Measurements from ENCODE around the gene BTG3.

Gene BTG3

DNA sequence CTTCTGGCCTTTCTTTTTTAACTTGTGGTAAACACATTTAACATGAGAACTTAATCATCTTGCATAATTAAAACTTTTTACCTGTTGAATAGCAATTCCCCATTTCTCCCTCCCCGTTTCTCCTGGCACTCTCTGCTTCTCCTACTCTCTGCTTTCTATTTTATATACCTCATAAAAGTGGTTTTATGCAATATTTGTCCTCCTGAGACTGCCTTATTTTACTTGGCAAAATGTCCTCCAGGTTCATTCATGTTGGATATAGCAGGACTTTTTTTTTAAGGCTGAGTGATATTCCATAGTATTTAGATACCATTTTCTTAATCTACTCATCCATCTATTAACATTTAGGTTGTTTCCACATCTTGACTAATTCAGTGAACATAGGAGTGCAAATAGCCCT is 35.0 kb downstream of the BTG3 start:
- intact Hi-C loops (cut with micrococcal nuclease) = no loop called here

DNA sequence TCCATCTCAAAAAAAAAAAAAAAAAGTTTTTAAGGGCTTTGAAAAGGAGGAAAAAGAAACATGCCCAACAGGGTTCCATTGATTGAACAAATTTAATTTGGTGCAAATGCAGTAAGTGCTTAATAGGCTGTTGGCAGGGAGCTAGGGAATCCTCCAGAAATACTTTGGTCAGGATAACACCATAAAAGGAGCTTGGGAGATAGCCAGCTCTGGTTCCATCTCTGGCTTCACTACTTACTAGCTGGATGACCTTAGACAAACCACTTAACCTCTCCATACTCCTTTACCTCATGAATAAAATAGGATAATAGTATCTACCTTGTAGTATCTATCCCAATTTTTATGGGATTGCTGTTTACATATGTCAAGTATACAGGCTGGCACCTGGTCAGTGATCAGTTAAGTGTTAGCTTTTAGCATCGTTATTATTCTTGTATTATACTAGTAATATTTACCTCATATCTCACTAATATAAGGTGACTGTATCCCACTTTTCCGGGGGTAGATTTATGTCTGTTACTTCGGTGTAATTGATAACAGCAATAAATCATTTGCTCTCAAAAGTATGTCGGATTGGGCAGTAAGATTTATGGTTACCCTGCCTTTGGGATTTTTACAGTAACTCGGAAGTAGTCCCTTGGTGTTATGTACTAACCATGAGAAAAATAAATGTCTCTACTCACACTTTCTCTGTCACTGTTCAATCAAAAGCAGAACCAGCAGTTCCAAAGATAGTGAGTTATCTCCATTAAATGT is 36.4 kb downstream of the BTG3 start:
- Mint-ChIP-seq H3K27ac (no peak overlapping the region), H3K27me3 (peaks cover 27% of the 10 kb centered on the region), H3K9me3 (no peaks in the 10 kb centered on the region), H3K36me3 (ENCODE audit: low read depth) (no peaks in the 10 kb centered on the region), H3K4me3 (no peak overlapping the region), H3K4me1 (ENCODE audit: low read depth) (peaks cover 10% of the 10 kb centered on the region)
- intact Hi-C loops (cut with micrococcal nuclease) = no loop called here

More for the DNA sequence above, 35.0 kb downstream of the BTG3 start:
- H3K27me3 Mint-ChIP-seq = peaks cover 25% of the 10 kb centered on the region
- no peaks in the 10 kb centered on the region for H3K9me3 Mint-ChIP-seq
- H3K27ac Mint-ChIP-seq = no peak overlapping the region
- H3K4me1 Mint-ChIP-seq (ENCODE audit: low read depth) = peaks cover 10% of the 10 kb centered on the region
- H3K4me3 Mint-ChIP-seq = no peak overlapping the region
- no peaks in the 10 kb centered on the region for H3K36me3 Mint-ChIP-seq (ENCODE audit: low read depth)

DNA sequence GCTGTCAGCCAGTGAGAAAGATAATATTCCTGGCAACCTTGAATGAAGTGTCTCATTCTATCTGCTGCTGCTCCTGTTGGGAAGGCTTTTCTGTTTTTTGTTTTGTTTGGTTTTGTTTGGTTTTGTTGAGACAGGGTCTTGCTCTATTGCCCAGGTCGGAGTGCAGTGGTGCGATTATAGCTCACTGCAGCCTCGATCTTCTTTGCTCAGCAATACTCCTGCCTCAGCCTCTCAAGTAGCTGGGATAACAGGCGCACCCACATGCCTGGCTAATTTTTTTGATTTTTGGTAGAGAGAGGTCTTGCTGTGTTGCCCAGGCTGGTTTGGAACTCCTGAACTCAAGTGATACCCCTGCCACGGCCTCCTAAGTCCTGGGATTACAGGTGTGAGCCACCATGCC is 37.6 kb downstream of the BTG3 start:
- Mint-ChIP-seq H3K27me3 (peaks cover 29% of the 10 kb centered on the region), H3K27ac (no peak overlapping the region), H3K9me3 (no peaks in the 10 kb centered on the region), H3K36me3 (ENCODE audit: low read depth) (no peaks in the 10 kb centered on the region), H3K4me1 (ENCODE audit: low read depth) (peaks cover 10% of the 10 kb centered on the region), H3K4me3 (no peak overlapping the region)
- intact Hi-C loops (cut with micrococcal nuclease) = no loop called here

DNA sequence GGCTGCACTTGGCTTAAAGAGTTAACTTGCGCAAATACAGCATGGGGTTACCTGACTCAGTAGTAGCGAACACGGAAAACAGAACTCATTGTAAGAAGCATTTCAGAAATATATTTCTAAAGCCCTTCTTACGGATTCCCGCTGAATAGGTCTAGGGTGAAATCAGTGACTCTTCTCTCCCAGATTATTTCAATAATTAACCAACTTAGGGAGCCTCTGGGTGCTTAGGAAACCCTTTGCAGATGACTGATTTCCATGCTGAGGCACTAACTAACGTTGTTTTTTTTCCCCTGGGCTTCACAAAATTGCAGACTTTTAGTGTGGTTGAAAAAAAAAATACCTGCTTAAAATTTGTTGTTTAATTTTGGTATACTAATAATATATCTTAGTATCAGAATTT is 40.3 kb downstream of the BTG3 start:
- intact Hi-C loops (cut with micrococcal nuclease) = no loop called here
- Mint-ChIP-seq H3K36me3 (ENCODE audit: low read depth) (no peaks in the 10 kb centered on the region), H3K27me3 (peaks cover 21% of the 10 kb centered on the region), H3K4me3 (no peak overlapping the region), H3K4me1 (ENCODE audit: low read depth) (peaks cover 10% of the 10 kb centered on the region), H3K9me3 (no peaks in the 10 kb centered on the region), H3K27ac (no peak overlapping the region)

DNA sequence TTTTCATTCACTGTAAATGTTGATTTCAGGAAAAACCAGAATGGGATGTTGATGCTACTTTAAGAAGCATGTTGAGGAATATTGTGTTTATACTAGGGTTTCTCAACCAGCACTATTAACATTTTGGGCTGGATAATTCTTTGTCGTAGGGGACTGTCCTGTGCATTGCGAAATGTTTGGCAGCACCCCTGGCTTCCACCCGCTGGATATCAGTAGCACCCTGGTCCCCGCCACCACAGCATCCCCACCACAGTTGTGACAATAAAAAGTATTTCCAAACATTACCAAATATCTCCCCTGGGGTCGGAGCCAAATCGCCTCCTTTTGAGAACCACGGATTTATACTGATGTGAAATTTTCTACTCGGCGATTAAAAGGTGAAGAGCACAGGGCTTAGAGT is 41.9 kb downstream of the BTG3 start:
- Mint-ChIP-seq H3K27ac (no peak overlapping the region), H3K4me3 (no peak overlapping the region), H3K27me3 (peaks cover 23% of the 10 kb centered on the region), H3K36me3 (ENCODE audit: low read depth) (no peaks in the 10 kb centered on the region), H3K4me1 (ENCODE audit: low read depth) (peaks cover 10% of the 10 kb centered on the region), H3K9me3 (no peaks in the 10 kb centered on the region)
- intact Hi-C loops (cut with micrococcal nuclease) = no loop called here

DNA sequence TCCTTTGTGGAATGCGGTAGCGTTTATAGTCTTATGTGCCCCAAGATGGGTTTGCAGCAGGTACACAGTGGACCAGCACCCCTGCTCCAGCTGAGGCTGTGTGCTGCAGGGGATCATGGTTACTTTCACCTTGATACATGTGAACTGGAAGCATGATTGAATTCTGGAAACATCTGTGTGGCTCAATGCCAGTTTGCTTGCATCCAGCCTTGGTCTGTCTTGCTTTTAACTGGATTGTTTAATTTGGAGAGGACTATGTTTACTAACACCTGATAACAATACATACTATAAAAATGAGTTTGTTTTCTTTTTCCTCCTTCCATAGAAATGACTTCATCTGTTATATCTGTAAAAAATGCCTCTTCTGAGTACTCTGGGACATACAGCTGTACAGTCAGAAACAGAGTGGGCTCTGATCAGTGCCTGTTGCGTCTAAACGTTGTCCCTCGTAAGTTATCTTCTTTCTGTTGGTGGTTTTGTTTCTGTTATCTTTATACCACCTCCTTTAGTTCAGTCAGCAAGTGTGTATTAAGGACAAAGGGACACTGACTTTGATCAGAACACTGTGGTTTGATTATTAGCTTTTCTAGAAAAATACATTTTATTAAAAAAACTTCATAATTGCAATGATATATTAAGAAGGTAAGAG is 52.2 kb downstream of the BTG3 start:
- Mint-ChIP-seq H3K27ac (no peak overlapping the region), H3K36me3 (ENCODE audit: low read depth) (no peaks in the 10 kb centered on the region), H3K4me1 (ENCODE audit: low read depth) (no peaks in the 10 kb centered on the region), H3K9me3 (no peaks in the 10 kb centered on the region), H3K27me3 (peaks cover 37% of the 10 kb centered on the region), H3K4me3 (no peak overlapping the region)
- intact Hi-C loops (cut with micrococcal nuclease) = no loop called here

DNA sequence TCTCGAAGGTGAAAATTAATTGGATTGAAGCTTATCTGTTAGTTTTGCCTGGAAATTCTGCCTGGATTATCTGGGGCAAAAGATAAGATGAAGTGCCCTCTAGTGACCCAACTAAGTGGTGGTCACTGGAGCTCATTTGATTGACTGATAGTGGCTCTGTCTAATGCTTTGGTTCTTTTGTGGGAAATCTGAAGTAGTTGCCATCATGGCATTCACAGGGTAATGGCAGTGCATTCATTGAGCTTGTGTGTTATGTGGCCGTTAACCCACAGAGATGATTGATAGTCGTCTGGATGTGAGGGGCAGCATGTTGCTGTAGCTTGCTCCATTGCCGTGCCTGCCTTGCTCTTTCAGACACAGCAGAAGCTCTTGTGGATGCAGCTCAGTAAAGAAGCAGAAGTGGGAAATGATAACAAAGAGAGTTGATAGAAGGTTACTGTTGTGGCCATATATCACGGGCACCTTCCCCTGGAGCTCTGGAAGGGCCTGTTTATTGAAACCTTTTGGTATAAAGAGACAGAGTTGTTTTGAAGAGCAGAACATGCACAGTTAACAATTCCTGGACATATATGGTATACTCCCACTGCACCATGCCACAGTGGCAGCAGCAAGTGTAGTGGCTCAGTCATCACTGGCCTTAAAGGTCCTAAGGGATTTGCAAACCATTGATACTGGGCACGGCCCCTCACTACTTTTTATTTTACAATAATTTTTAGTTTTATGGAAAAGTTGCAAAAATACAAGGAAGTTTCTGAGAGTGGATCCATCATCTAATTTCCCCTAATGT is 57.8 kb downstream of the BTG3 start:
- Mint-ChIP-seq H3K36me3 (ENCODE audit: low read depth) (no peaks in the 10 kb centered on the region), H3K27ac (no peak overlapping the region), H3K4me3 (no peak overlapping the region), H3K4me1 (ENCODE audit: low read depth) (no peaks in the 10 kb centered on the region), H3K9me3 (no peaks in the 10 kb centered on the region), H3K27me3 (peaks cover 52% of the 10 kb centered on the region)
- intact Hi-C loops (cut with micrococcal nuclease) = loop anchor here (10.0 kb wide), 1 partner anchor 170 kb away; no protein-coding TSS in a partner anchor

DNA sequence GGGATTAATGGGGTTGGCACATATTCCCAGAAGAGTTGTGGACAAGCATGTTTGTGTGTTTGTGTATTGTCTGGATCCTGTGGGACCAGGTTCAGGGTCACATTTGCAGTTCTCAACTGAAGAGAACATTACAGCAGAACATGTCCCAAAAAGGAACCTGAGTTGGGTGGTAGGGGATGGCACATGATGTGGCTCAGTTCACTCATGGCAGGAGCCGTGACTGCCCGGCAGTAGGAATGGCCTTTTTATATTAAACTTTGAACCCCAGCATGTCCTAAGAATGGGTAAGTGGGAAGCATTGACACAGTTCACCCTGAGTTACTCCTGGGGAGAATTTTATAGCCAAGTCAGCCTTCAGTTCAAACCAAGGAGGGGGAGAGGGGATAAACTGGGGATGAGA is 58.6 kb downstream of the BTG3 start:
- Mint-ChIP-seq H3K4me3 (no peak overlapping the region), H3K27ac (no peak overlapping the region), H3K27me3 (peaks cover 53% of the 10 kb centered on the region), H3K9me3 (no peaks in the 10 kb centered on the region), H3K36me3 (ENCODE audit: low read depth) (no peaks in the 10 kb centered on the region), H3K4me1 (ENCODE audit: low read depth) (no peaks in the 10 kb centered on the region)
- intact Hi-C loops (cut with micrococcal nuclease) = loop anchor here (10.0 kb wide), 1 partner anchor 169 kb away; no protein-coding TSS in a partner anchor

DNA sequence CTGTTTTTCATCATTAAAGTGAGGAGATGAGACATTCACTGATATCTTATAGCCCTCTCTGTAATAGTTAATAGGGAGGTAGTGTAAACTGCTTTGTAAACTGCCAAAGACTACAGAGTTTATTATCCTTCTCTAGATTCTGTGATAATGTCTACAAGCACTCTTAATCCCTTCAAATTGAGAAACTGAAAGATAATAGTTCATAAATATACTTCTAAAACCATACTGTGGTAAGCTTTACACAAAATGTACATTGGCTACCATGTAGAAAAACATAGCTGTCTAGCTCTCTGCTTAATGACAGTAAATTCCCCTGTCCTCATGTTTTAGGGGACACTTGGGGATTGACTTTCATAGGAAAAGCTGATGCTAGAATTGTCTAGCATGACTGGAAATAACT is 60.3 kb downstream of the BTG3 start:
- H3K27ac Mint-ChIP-seq = no peak overlapping the region
- H3K27me3 Mint-ChIP-seq = peaks cover 53% of the 10 kb centered on the region
- H3K9me3 Mint-ChIP-seq = no peaks in the 10 kb centered on the region
- peaks cover under 1% of the 10 kb centered on the region for H3K4me1 Mint-ChIP-seq (ENCODE audit: low read depth)
- H3K36me3 Mint-ChIP-seq (ENCODE audit: low read depth) = no peaks in the 10 kb centered on the region
- no peak overlapping the region for H3K4me3 Mint-ChIP-seq
- intact Hi-C loops (cut with micrococcal nuclease) = loop anchor here (10.0 kb wide), 1 partner anchor 168 kb away; no protein-coding TSS in a partner anchor

DNA sequence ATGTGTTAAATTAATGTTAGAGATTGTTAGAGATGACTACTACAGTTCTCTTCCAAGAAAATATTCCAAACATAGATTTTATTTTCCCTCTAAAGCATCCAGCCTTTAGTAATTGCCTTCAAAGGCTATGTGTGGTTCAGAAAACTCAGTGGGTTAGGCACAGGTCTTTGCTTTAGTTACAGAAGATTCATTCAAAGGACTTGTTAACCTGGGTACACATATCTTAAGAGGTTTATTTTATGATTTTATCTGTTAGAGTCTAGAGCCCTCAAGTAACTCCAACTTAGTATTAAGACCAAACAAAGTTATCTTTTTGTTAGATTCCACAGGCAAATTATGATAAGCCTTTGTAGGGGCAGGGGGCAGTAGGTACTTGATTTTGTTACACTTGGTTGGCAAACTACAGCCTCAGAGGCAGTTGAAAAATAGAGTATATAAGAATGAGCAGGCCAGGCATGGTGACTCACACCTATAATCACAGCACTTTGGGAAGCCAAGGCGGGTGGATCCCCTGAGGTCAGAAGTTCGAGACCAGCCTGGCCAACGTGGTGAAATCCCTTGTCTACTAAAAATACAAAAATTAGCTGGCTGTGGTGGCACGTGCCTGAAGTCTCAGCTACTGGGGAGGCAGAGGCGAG is 61.9 kb downstream of the BTG3 start:
- Mint-ChIP-seq H3K27me3 (peaks cover 56% of the 10 kb centered on the region), H3K36me3 (ENCODE audit: low read depth) (no peaks in the 10 kb centered on the region), H3K4me1 (ENCODE audit: low read depth) (peaks cover 6% of the 10 kb centered on the region), H3K4me3 (no peak overlapping the region), H3K9me3 (no peaks in the 10 kb centered on the region), H3K27ac (no peak overlapping the region)
- intact Hi-C loops (cut with micrococcal nuclease) = loop anchor here (10.0 kb wide), 1 partner anchor 166 kb away; no protein-coding TSS in a partner anchor

DNA sequence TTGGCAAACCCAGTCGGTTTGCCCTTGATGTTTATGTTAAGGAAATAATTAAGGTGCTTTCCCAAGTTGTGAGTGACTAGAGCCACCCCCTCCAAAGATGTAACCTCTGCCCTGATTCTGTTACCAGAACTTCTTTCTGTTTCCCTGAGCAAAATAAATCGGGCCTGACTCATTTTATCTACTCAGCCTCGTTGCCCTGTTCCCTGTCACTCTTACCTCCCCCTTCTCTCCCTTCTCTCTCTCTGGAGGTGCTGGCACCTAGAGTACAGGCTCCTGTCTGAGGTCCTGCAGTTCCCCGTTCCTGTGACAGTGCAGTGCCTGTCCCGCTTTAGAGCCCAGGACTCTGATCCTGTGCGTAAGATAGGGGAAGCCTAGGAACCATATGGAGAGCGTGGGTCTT is 64.4 kb downstream of the BTG3 start:
- peaks cover 59% of the 10 kb centered on the region for H3K27me3 Mint-ChIP-seq
- no peak overlapping the region for H3K27ac Mint-ChIP-seq
- intact Hi-C loops (cut with micrococcal nuclease) = no loop called here
- H3K4me3 Mint-ChIP-seq = no peak overlapping the region
- no peaks in the 10 kb centered on the region for H3K9me3 Mint-ChIP-seq
- peaks cover 6% of the 10 kb centered on the region for H3K4me1 Mint-ChIP-seq (ENCODE audit: low read depth)
- no peaks in the 10 kb centered on the region for H3K36me3 Mint-ChIP-seq (ENCODE audit: low read depth)

DNA sequence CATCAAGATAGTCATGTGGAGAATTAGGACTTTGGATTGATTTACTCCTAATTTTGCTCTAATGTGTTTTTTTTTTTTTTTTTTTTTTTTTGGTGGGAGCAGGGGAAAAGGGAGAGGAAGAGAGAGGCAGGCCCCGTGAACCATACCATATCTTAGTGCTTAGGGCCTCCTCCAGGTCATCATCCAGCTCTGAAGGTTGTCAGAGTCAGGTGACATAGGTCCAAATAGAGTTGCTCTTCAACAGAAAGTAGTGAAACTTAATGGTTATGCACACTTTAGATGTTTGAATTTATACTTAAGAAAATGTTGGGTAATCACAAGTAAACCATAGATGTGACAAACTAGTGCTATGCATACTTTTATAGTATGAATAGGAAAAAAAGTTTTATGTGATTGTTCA is 67.7 kb downstream of the BTG3 start:
- Mint-ChIP-seq H3K9me3 (no peaks in the 10 kb centered on the region), H3K27ac (no peak overlapping the region), H3K36me3 (ENCODE audit: low read depth) (no peaks in the 10 kb centered on the region), H3K4me3 (no peak overlapping the region), H3K4me1 (ENCODE audit: low read depth) (peaks cover 6% of the 10 kb centered on the region), H3K27me3 (peaks cover 66% of the 10 kb centered on the region)
- intact Hi-C loops (cut with micrococcal nuclease) = no loop called here

Data from dendritic cell treated with granulocyte-macrophage colony-stimulating factor and Interleukin-4, amounts not matched to agents 40 ng/mL and 50 ng/mL, for 4 days (primary cell).